ENCODE data around the gene INSYN1. TPM values are rescaled to one million over a fixed set of nuclear protein-coding genes. Genes with fewer than 3 reads are reported as not detected.

INSYN1 gene
- total RNA-seq, 1 donor from 2014 or later = 13.0 TPM

DNA sequence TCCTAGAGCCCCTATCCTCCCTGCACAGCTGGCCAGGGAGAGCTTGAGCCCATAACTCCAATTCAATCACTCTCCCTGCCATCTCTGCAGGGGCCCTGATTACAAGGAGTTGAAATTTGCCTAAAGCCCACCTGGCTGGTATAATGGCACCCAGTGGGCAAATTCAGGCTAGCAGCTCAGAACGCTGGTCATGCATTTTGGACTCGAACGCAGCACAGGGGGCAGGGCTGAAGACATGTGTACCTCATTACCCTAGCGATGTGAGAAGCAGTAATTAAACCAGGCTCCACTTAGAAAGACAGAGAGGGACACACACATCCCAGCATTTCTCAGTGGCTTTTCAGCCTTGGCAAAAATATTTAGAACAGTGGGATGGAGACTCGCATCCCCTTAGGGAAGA is 3.2 kb downstream of the INSYN1 start:
- Histone ChIP-seq H3K4me3 (no peak overlapping the region), H3K27me3 (no peaks in the 10 kb centered on the region), H3K36me3 (no peaks in the 10 kb centered on the region), H3K9me3 (no peaks in the 10 kb centered on the region), H3K4me1 (peaks cover 5% of the 10 kb centered on the region in 2 donors), H3K27ac (no peak overlapping the region)
- TF ChIP-seq, protein P1, sequence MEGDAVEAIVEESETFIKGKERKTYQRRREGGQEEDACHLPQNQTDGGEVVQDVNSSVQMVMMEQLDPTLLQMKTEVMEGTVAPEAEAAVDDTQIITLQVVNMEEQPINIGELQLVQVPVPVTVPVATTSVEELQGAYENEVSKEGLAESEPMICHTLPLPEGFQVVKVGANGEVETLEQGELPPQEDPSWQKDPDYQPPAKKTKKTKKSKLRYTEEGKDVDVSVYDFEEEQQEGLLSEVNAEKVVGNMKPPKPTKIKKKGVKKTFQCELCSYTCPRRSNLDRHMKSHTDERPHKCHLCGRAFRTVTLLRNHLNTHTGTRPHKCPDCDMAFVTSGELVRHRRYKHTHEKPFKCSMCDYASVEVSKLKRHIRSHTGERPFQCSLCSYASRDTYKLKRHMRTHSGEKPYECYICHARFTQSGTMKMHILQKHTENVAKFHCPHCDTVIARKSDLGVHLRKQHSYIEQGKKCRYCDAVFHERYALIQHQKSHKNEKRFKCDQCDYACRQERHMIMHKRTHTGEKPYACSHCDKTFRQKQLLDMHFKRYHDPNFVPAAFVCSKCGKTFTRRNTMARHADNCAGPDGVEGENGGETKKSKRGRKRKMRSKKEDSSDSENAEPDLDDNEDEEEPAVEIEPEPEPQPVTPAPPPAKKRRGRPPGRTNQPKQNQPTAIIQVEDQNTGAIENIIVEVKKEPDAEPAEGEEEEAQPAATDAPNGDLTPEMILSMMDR (IDR thresholded peaks at IDR 0.05) = no peak
- no peak for DNase-seq (ENCODE audit: low spot score in 2 of 2)
- intact Hi-C loops (cut with DNase I) = no loop called here

DNA sequence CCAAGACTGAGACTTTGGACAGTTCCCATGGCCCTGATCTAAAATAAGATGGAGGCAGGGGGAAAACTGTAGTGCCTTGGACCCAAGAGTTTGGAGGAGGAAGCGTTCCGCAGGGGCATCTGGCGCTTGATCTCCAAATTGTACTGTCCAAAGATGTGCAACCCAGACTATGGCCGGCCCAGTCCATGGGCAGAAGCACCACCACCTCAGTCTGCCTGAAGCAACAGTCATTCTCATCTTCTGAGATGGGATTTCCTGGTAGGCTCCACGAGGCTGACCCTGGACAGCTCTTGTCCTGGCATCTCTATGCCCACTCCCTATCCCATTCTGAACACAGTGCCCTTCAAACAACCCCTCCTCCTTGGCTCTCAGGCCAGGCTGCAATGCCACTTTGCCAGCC is 3.6 kb downstream of the INSYN1 start:
- H3K36me3 ChIP-seq = no peaks in the 10 kb centered on the region
- H3K4me3 ChIP-seq = no peak overlapping the region
- no peak for DNase-seq (ENCODE audit: low spot score in 2 of 2)
- peaks cover 5% of the 10 kb centered on the region in 2 donors for H3K4me1 ChIP-seq
- H3K27ac ChIP-seq = no peak overlapping the region
- intact Hi-C loops (cut with DNase I) = no loop called here
- TF ChIP-seq, protein P1 (IDR thresholded peaks at IDR 0.05) = no peak
- no peaks in the 10 kb centered on the region for H3K9me3 ChIP-seq
- H3K27me3 ChIP-seq = no peaks in the 10 kb centered on the region

DNA sequence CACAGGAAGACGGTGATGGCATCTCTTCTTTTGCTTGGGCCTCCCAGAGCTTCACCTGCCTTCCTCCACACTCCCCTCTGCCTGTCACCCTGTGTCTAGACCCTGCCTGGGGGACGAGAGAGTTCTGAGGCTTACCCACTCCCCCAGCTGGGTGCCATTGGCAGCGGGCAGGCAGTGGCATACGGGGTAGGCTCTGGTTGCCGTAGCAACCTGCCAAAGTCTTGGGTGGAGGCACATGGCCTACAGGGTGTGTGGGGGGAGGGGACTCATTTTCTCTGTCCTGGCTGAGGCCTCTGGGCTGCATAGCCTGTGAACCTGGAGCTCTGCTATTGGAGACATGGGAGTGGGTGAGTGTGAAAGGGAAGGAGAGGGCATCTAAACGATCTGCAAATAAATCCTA is 4.4 kb downstream of the INSYN1 start:
- H3K27ac ChIP-seq = no peak overlapping the region
- H3K4me1 ChIP-seq = peaks cover 5% of the 10 kb centered on the region in 2 donors
- intact Hi-C loops (cut with DNase I) = no loop called here
- H3K36me3 ChIP-seq = no peaks in the 10 kb centered on the region
- DNase-seq (ENCODE audit: low spot score in 2 of 2) = no peak
- no peaks in the 10 kb centered on the region for H3K9me3 ChIP-seq
- no peak overlapping the region for H3K4me3 ChIP-seq
- TF ChIP-seq, protein P1 (IDR thresholded peaks at IDR 0.05) = no peak
- no peaks in the 10 kb centered on the region for H3K27me3 ChIP-seq

DNA sequence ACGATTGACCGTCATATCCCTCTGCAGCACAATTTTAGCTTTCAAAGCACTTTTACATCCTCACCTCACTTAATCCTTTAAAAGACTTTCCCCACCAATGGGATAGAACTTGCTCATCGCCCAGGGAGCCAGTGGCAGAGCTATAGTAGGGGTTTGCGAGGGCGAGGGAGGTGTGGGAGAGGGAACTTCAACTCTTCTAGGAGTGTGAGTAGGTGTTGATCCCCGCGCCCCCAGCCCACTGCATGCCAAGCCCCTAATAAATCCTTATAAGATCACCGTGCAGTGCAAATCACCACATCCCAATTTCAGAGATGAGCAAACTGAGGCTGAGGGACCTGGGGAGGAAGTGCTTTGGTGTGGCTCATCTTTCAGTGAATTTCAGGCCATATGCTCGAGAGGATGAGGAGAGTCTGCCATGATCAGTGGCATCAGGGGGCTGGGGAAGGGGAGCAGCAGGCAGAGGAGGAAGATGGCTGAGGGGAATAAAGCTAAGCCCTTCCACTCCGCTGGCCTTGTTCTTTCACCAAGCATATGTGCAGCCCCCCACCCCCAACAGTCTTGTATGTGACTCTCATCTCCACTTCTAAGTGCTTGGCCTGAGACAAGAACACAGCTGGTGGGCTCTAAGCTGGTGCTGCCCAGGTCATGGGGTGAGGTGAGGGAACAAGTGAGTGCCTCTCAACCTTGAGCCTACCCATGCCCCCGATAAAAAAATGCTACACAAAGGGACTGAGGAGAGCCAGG is 5.1 kb downstream of the INSYN1 start:
- no peak for DNase-seq (ENCODE audit: low spot score in 2 of 2)
- TF ChIP-seq, protein P1 (IDR thresholded peaks at IDR 0.05) = no peak
- intact Hi-C loops (cut with DNase I) = no loop called here
- no peaks in the 10 kb centered on the region for H3K36me3 ChIP-seq
- no peaks in the 10 kb centered on the region for H3K9me3 ChIP-seq
- H3K4me3 ChIP-seq = no peak overlapping the region
- no peaks in the 10 kb centered on the region for H3K27me3 ChIP-seq
- no peak overlapping the region for H3K27ac ChIP-seq
- peaks cover 5% of the 10 kb centered on the region in 2 donors for H3K4me1 ChIP-seq

DNA sequence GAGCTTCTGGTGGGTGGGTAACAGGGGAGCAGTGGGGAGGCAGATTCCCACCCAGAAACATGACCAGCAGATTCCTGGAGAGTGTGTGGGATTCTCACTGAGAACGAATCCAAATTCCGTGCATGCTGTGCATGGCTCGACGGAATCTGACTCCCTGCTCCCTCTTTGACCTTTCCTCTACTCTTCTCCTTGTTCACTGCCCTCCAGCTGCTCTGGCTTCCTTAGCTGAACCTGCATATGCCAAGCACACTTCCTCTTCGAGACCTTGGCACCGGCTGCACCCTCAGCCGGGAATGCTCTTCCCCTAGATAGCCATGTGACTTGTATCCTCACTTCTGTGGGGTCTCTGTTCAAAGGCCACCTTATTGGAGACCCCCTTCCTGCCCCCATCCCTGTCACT is 6.3 kb downstream of the INSYN1 start:
- Histone ChIP-seq H3K4me1 (peaks cover 0 to 5% of the 10 kb centered on the region in 2 donors), H3K9me3 (no peaks in the 10 kb centered on the region), H3K4me3 (no peak overlapping the region), H3K36me3 (no peaks in the 10 kb centered on the region), H3K27me3 (no peaks in the 10 kb centered on the region), H3K27ac (no peak overlapping the region)
- intact Hi-C loops (cut with DNase I) = no loop called here
- TF ChIP-seq, protein P1 (IDR thresholded peaks at IDR 0.05) = no peak
- no peak for DNase-seq (ENCODE audit: low spot score in 2 of 2)
